CD4-positive, alpha-beta T cell treated with Interleukin-2 at 100 ng/mL for 4 hours (primary cell): Measurements from ENCODE around the gene ST6GALNAC3.

Source experiments
- DNase-seq: peaks from one replicate; pipeline ENCODE4 v3.0.0-alpha.2; 2020; ENCODE audit warnings: low spot score

The ST6GALNAC3 gene

GRCh38 chr1:76433526-76433925, 359.0 kb downstream of the ST6GALNAC3 start:
- DNase-seq, result no peak

GRCh38 chr1:76443217-76443616, 368.7 kb downstream of the ST6GALNAC3 start:
- no peak for DNase-seq

- DNase-seq, result no peak
Observed at GRCh38 chr1:76444773-76445172, 370.2 kb downstream of the ST6GALNAC3 start.

- no peak for DNase-seq
Observed at GRCh38 chr1:76450229-76450628, 375.7 kb downstream of the ST6GALNAC3 start.

GRCh38 chr1:76463278-76463677, 388.7 kb downstream of the ST6GALNAC3 start:
- no peak for DNase-seq

- DNase-seq, result no peak
Observed at GRCh38 chr1:76463849-76464248, 389.3 kb downstream of the ST6GALNAC3 start.

- no peak for DNase-seq
Observed at GRCh38 chr1:76465030-76465429, 390.5 kb downstream of the ST6GALNAC3 start.

- no peak for DNase-seq
Observed at GRCh38 chr1:76470166-76470565, 395.6 kb downstream of the ST6GALNAC3 start.

GRCh38 chr1:76471536-76471935, 397.0 kb downstream of the ST6GALNAC3 start:
- no peak for DNase-seq

- no peak for DNase-seq
Observed at GRCh38 chr1:76473591-76473990, 399.0 kb downstream of the ST6GALNAC3 start.

- DNase-seq, result no peak
Observed at GRCh38 chr1:76474922-76475321, 400.4 kb downstream of the ST6GALNAC3 start.

GRCh38 chr1:76477156-76477555, 402.6 kb downstream of the ST6GALNAC3 start:
- DNase-seq, result no peak

GRCh38 chr1:76480827-76481226, 406.3 kb downstream of the ST6GALNAC3 start:
- DNase-seq, result no peak

GRCh38 chr1:76481672-76482071, 407.1 kb downstream of the ST6GALNAC3 start:
- DNase-seq, result no peak

- no peak for DNase-seq
Observed at GRCh38 chr1:76482272-76482671, 407.7 kb downstream of the ST6GALNAC3 start.

- no peak for DNase-seq
Observed at GRCh38 chr1:76491737-76492136, 417.2 kb downstream of the ST6GALNAC3 start.

GRCh38 chr1:76492752-76493430, 418.3 kb downstream of the ST6GALNAC3 start:
- DNase-seq, result no peak

- no peak for DNase-seq
Observed at GRCh38 chr1:76494807-76495206, 420.3 kb downstream of the ST6GALNAC3 start.

GRCh38 chr1:76496871-76497270, 422.3 kb downstream of the ST6GALNAC3 start:
- DNase-seq, result no peak

GRCh38 chr1:76500116-76500515, 425.6 kb downstream of the ST6GALNAC3 start:
- DNase-seq, result no peak

- DNase-seq, result no peak
Observed at GRCh38 chr1:76501136-76501535, 426.6 kb downstream of the ST6GALNAC3 start.

- no peak for DNase-seq
Observed at GRCh38 chr1:76501586-76502219, 427.2 kb downstream of the ST6GALNAC3 start.

- no peak for DNase-seq
Observed at GRCh38 chr1:76503100-76503499, 428.6 kb downstream of the ST6GALNAC3 start.

- no peak for DNase-seq
Observed at GRCh38 chr1:76503736-76504135, 429.2 kb downstream of the ST6GALNAC3 start.
